Neural progenitor cell (in vitro differentiated cells): Measurements from ENCODE around the gene DNAJB8. TPM values are rescaled to one million over a fixed set of nuclear protein-coding genes. Genes with fewer than 3 reads are reported as not detected.

ENCODE experiments used
- DNase-seq: peaks from one replicate; pipeline ENCODE4 v3.0.0-alpha.2; 2016; ENCODE audit warnings: low spot score
- H2AFZ ChIP-seq: fragments of 200-600 bp; sonication (generic); replicated peaks from 2 replicates; pipeline ENCODE4 v1.6.1; 2016; ENCODE audit warnings: antibody characterized with exemption
- H3F3A ChIP-seq: fragments of 200-600 bp; sonication (generic); 2 replicates; pipeline ENCODE4 v1.6.1; 2016; ENCODE audit warnings: antibody characterized with exemption, low read depth
- H3K27ac ChIP-seq: fragments of 200-600 bp; sonication (generic); 2 replicates; pipeline ENCODE4 v1.5.1; 2016; ENCODE audit warnings: mild to moderate bottlenecking
- H3K27me3 ChIP-seq: fragments of 200-600 bp; sonication (generic); 2 replicates; pipeline ENCODE4 v1.6.1; 2016; ENCODE audit warnings: mild to moderate bottlenecking, moderate library complexity
- H3K36me3 ChIP-seq: fragments of 200-600 bp; sonication (generic); 2 replicates; pipeline ENCODE4 v1.5.1; 2016
- H3K4me1 ChIP-seq: fragments of 200-600 bp; sonication (generic); 2 replicates; pipeline ENCODE4 v1.6.1; 2016; ENCODE audit warnings: mixed run types
- H3K4me2 ChIP-seq: fragments of 200-600 bp; sonication (generic); 2 replicates; pipeline ENCODE4 v1.6.1; 2016
- H3K4me3 ChIP-seq: fragments of 200-600 bp; sonication (generic); 2 replicates; pipeline ENCODE4 v1.5.1; 2016
- H3K79me2 ChIP-seq: fragments of 200-600 bp; sonication (generic); 2 replicates; pipeline ENCODE4 v1.6.1; 2016; ENCODE audit warnings: low read depth
- H3K9ac ChIP-seq: fragments of 200-600 bp; sonication (generic); 2 replicates; pipeline ENCODE4 v1.6.1; 2016
- H3K9me3 ChIP-seq: fragments of 200-600 bp; sonication (generic); 2 replicates; pipeline ENCODE4 v1.5.1; 2016; ENCODE audit warnings: low read depth
- H4K20me1 ChIP-seq: fragments of 200-600 bp; sonication (generic); 2 replicates; pipeline ENCODE4 v1.6.1; 2016; ENCODE audit warnings: low read depth
- H3K27ac Mint-ChIP-seq: 3 replicates; pipeline ENCODE4 v1.8.0; 2021; ENCODE audit warnings: mixed read lengths
- H3K27me3 Mint-ChIP-seq: 2 replicates; pipeline ENCODE4 v1.8.0; 2022; ENCODE audit warnings: low read depth, mild to moderate bottlenecking, inconsistent platforms, moderate library complexity, mixed read lengths; ENCODE audit not compliant: insufficient read depth
- H3K36me3 Mint-ChIP-seq: 3 replicates; pipeline ENCODE4 v1.8.0; 2021; ENCODE audit warnings: mixed read lengths
- H3K4me1 Mint-ChIP-seq: 3 replicates; pipeline ENCODE4 v1.8.0; 2021; ENCODE audit warnings: mixed read lengths
- H3K4me3 Mint-ChIP-seq: 3 replicates; pipeline ENCODE4 v1.8.0; 2021; ENCODE audit warnings: mild to moderate bottlenecking, moderate library complexity, mixed read lengths
- H3K9me3 Mint-ChIP-seq: 3 replicates; pipeline ENCODE4 v1.8.0; 2020; ENCODE audit warnings: mixed read lengths
- CTCF ChIP-seq: fragments of 200-600 bp; sonication (generic); IDR thresholded peaks from 2 replicates; pipeline ENCODE4 v1.5.1; 2017; ENCODE audit warnings: antibody characterized with exemption, mild to moderate bottlenecking
- EZH2 ChIP-seq: fragments of 200-600 bp; sonication (generic); IDR thresholded peaks from 2 replicates; pipeline ENCODE4 v1.6.1; 2017; ENCODE audit warnings: antibody characterized with exemption, mild to moderate bottlenecking, moderate library complexity
- EZH2phosphoT487 ChIP-seq: fragments of 200-600 bp; sonication (generic); IDR thresholded peaks from 2 replicates; pipeline ENCODE4 v1.6.1; 2017; ENCODE audit warnings: antibody characterized with exemption
- total RNA-seq: library from RNA; depleted of rRNA; stranded (reverse); fragments of >200 nt; gene quantifications from 2 replicates; pipeline ENCODE4 v1.2.3, GENCODE V29; 2015; ENCODE audit warnings: low replicate concordance

The DNAJB8 gene
- total RNA-seq, 1 donor from 2014 or later: not detected

GRCh38 chr3:128502712-128503111, 36.0 kb upstream of the DNAJB8 start:
- peaks cover 11% of the 10 kb centered on the region for H3K4me1 Mint-ChIP-seq
- Histone ChIP-seq H2AFZ (no peak overlapping the region), H3F3A (no peaks in the 10 kb centered on the region), H3K4me1 (no peaks in the 10 kb centered on the region), H3K79me2 (no peaks in the 10 kb centered on the region), H3K36me3 (no peaks in the 10 kb centered on the region), H3K27me3 (peaks cover 53% of the 10 kb centered on the region), H3K9me3 (no peaks in the 10 kb centered on the region), H3K27ac (no peak overlapping the region), H4K20me1 (no peaks in the 10 kb centered on the region), H3K9ac (no peak overlapping the region), H3K4me3 (no peak overlapping the region), H3K4me2 (no peak overlapping the region)
- H3K4me3 Mint-ChIP-seq: no peak overlapping the region
- no peaks in the 10 kb centered on the region for H3K36me3 Mint-ChIP-seq
- H3K27me3 Mint-ChIP-seq: peaks cover 21% of the 10 kb centered on the region
- H3K27ac Mint-ChIP-seq: no peak overlapping the region
- DNase-seq: no peak
- H3K9me3 Mint-ChIP-seq: peaks cover 8% of the 10 kb centered on the region
- TF ChIP-seq EZH2: no peak
- no peak for TF ChIP-seq CTCF
- no peak for TF ChIP-seq EZH2phosphoT487

- H3K9ac ChIP-seq: no peak overlapping the region
- Mint-ChIP-seq H3K27ac (no peak overlapping the region), H3K36me3 (no peaks in the 10 kb centered on the region), H3K9me3 (peaks cover 7% of the 10 kb centered on the region), H3K27me3 (peaks cover 32% of the 10 kb centered on the region), H3K4me3 (no peak overlapping the region), H3K4me1 (peaks cover 15% of the 10 kb centered on the region)
- no peaks in the 10 kb centered on the region for H3K36me3 ChIP-seq
- H3K4me1 ChIP-seq: peaks cover 8% of the 10 kb centered on the region
- H3K4me3 ChIP-seq: no peak overlapping the region
- H2AFZ ChIP-seq: no peak overlapping the region
- peaks cover 4% of the 10 kb centered on the region for H3F3A ChIP-seq
- DNase-seq: no peak
- H3K27me3 ChIP-seq: peaks cover 65% of the 10 kb centered on the region
- H3K79me2 ChIP-seq: no peaks in the 10 kb centered on the region
- H3K9me3 ChIP-seq: no peaks in the 10 kb centered on the region
- no peak overlapping the region for H3K4me2 ChIP-seq
- peaks cover 7% of the 10 kb centered on the region for H4K20me1 ChIP-seq
- TF ChIP-seq CTCF: no peak
- TF ChIP-seq EZH2phosphoT487: no peak
- TF ChIP-seq EZH2: no peak
- no peak overlapping the region for H3K27ac ChIP-seq
Measured at GRCh38 chr3:128501431-128501830, 34.7 kb upstream of the DNAJB8 start.

- Histone ChIP-seq H4K20me1 (peaks cover 15% of the 10 kb centered on the region), H3K9me3 (no peaks in the 10 kb centered on the region), H3K9ac (no peak overlapping the region), H3K4me3 (no peak overlapping the region), H3F3A (peaks cover 9% of the 10 kb centered on the region), H3K4me1 (peaks cover 8% of the 10 kb centered on the region), H2AFZ (no peak overlapping the region), H3K36me3 (no peaks in the 10 kb centered on the region), H3K4me2 (no peak overlapping the region), H3K79me2 (no peaks in the 10 kb centered on the region), H3K27me3 (peaks cover 74% of the 10 kb centered on the region), H3K27ac (no peak overlapping the region)
- TF ChIP-seq EZH2phosphoT487: no peak
- peaks cover 18% of the 10 kb centered on the region for H3K4me1 Mint-ChIP-seq
- H3K27ac Mint-ChIP-seq: no peak overlapping the region
- H3K27me3 Mint-ChIP-seq: peaks cover 38% of the 10 kb centered on the region
- H3K4me3 Mint-ChIP-seq: no peak overlapping the region
- peaks cover 4% of the 10 kb centered on the region for H3K9me3 Mint-ChIP-seq
- no peak for DNase-seq
- no peaks in the 10 kb centered on the region for H3K36me3 Mint-ChIP-seq
Measured at GRCh38 chr3:128500556-128500955, 33.9 kb upstream of the DNAJB8 start.

GRCh38 chr3:128499724-128500275, 33.1 kb upstream of the DNAJB8 start:
- Histone ChIP-seq H4K20me1 (peaks cover 22% of the 10 kb centered on the region), H3K27me3 (peaks cover 82% of the 10 kb centered on the region), H3K27ac (no peak overlapping the region), H3F3A (peaks cover 9% of the 10 kb centered on the region), H3K9me3 (no peaks in the 10 kb centered on the region), H3K4me3 (no peak overlapping the region), H3K4me2 (no peak overlapping the region), H3K36me3 (no peaks in the 10 kb centered on the region), H3K4me1 (peaks cover 8% of the 10 kb centered on the region), H3K79me2 (no peaks in the 10 kb centered on the region), H2AFZ (no peak overlapping the region), H3K9ac (no peak overlapping the region)
- Mint-ChIP-seq H3K27me3 (peaks cover 45% of the 10 kb centered on the region), H3K27ac (no peak overlapping the region), H3K9me3 (peaks cover 4% of the 10 kb centered on the region), H3K4me1 (peaks cover 18% of the 10 kb centered on the region), H3K4me3 (peak overlapping the region; percentile 46), H3K36me3 (no peaks in the 10 kb centered on the region)
- DNase-seq: no peak
- TF ChIP-seq CTCF: no peak
- no peak for TF ChIP-seq EZH2
